Activated CD8-positive, alpha-beta memory T cell treated with anti-CD3 and anti-CD28 coated beads for 48 hours (primary cell): ENCODE measurements around the gene ATP6V1B1.

ENCODE experiments used
- DNase-seq, 3 experiments: peaks; one replicate each; pipeline ENCODE4 v3.0.0-alpha.2; 2020; ENCODE audit warnings: low read depth in 2 of 3, low spot score in 2 of 3

Gene ATP6V1B1

GRCh38 chr2:70926042-70926441, 9.7 kb upstream of the ATP6V1B1 start:
- DNase-seq, result no peak

- DNase-seq, result no peak
Measured at GRCh38 chr2:70927138-70927537, 8.6 kb upstream of the ATP6V1B1 start.

GRCh38 chr2:70927641-70928040, 8.1 kb upstream of the ATP6V1B1 start:
- DNase-seq, result no peak

- DNase-seq, result no peak
Measured at GRCh38 chr2:70928366-70928765, 7.3 kb upstream of the ATP6V1B1 start.

GRCh38 chr2:70930371-70931329, 5.0 kb upstream of the ATP6V1B1 start:
- no peak for DNase-seq

GRCh38 chr2:70931376-70932000, 4.2 kb upstream of the ATP6V1B1 start:
- no peak for DNase-seq

- DNase-seq, result no peak
Measured at GRCh38 chr2:70932631-70933230, 3.0 kb upstream of the ATP6V1B1 start.

- no peak for DNase-seq
Measured at GRCh38 chr2:70934981-70935380, 719 bp upstream of the ATP6V1B1 start.

- DNase-seq, result no peak
Measured at GRCh38 chr2:70936165-70936978, 672 bp downstream of the ATP6V1B1 start.

- DNase-seq, result no peak
Measured at GRCh38 chr2:70936979-70937811, 1.5 kb downstream of the ATP6V1B1 start.

- no peak for DNase-seq
Measured at GRCh38 chr2:70937866-70938585, 2.3 kb downstream of the ATP6V1B1 start.

- no peak for DNase-seq
Measured at GRCh38 chr2:70938586-70938950, 2.9 kb downstream of the ATP6V1B1 start.

GRCh38 chr2:70939001-70939838, 3.5 kb downstream of the ATP6V1B1 start:
- no peak for DNase-seq

- DNase-seq, result no peak
Measured at GRCh38 chr2:70939839-70940580, 4.3 kb downstream of the ATP6V1B1 start.

- no peak for DNase-seq
Measured at GRCh38 chr2:70941186-70941585, 5.5 kb downstream of the ATP6V1B1 start.

- DNase-seq, result no peak
Measured at GRCh38 chr2:70941701-70942100, 6.0 kb downstream of the ATP6V1B1 start.

GRCh38 chr2:70942396-70943204, 6.9 kb downstream of the ATP6V1B1 start:
- no peak for DNase-seq
